GM18517 (cell line): ENCODE measurements around the gene C5orf22.
"Not testable (repeated sequence)": the region's sequence is repeated elsewhere in the genome, so short reads cannot be mapped to it uniquely, and the experiment has no call there.

ENCODE experiments used
- ATAC-seq: cut with Tn5 transposase; IDR thresholded peaks from one replicate; pipeline ENCODE4 v1.9.1; 2021; ENCODE audit warnings: mild to moderate bottlenecking, moderate library complexity; ENCODE audit not compliant: unreplicated experiment

The C5orf22 gene

DNA sequence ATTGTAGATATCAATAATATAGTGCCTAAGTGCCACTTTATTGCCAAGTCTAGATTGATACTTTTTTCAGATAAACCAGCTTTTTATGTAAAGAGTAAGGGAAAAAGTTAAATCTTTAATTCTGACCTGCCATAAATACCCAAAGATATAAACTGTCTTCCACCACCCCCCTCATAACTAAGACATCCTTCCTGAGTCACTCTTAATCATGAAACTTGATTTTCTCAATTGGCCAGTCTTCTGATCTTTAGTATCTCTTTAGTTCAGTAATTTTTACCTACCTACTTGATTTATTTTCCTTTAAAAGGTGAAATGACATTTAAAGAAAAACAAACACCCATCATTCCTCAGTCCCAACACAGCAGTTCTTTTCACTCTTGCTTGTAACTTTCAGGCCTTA lies 21.8 kb downstream of the C5orf22 start:
- no peak for ATAC-seq

DNA sequence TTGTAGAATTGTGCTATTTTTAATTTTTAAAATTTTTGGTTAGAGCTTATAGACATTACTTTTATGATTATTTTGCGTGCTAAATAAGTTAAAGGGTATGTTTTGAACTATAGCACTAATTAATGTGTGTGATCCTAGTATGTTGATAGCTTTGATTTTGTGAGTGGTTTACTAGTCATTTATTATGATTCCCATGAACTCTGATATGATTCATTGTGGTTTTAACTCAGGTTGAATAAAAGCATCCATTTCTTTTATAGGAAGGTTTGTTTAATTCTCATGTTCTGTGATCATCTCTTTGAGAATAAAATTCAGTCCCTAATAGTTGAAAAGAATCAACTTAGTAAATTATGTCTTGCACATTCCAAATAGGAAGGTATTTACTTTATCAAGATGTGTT lies 22.5 kb downstream of the C5orf22 start:
- ATAC-seq, result no peak

DNA sequence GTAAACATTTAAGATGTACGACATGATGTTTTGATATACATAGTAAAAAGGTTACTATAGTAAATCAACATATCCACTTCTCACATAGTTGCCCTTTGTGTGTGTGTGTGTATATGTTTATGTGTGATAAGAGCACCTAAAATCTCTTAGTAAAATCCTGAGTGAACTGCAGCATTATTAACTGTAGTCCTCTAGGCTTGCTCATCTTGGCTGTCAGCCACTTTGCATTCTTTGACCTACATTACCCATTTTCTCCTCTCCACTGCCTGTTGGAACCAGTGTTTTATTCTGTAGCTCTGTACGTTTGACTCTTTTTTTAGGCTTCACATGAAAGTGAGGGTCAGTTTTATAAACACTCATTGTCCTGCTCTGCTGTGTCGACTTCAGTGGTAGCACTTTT lies 24.4 kb downstream of the C5orf22 start:
- no peak for ATAC-seq

DNA sequence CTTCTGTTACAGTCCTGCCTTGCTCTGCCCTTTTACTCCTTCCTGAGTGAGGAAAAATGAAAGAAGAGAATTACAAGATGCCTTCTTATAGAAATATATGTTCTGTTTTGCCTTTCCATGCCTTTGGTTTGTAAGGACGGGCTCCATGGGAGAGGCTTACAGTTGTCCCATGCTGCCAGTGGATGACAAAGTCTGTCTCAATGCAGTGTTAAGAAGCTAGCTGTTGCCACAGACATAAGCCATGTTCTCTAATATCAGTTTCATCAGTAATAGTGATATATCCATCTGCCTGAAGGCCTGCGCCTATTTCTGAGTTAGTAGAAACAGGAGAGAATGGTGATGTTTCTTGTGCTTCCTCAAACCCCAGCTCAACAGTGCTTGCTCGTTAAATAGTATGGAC lies 27.8 kb downstream of the C5orf22 start:
- ATAC-seq, result no peak

DNA sequence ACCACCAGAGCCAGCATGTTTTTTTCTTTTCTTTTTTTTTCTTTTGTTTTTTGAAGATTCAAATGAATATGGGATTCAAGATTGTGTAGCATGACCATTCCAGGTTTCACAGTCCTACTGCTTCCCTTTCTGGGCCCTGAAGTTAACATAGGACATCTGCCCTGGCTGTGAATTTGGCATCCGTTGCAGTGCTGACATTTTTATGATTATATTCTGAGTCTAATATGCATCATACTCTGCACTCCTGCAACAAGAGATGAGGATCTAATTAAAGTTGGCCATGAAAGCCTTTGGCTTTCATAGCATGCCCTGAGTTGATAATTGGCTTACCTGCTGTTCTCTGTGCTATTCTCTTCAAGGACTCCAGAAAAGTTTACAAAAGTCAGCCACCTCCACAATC lies 29.8 kb downstream of the C5orf22 start:
- ATAC-seq, result no peak

DNA sequence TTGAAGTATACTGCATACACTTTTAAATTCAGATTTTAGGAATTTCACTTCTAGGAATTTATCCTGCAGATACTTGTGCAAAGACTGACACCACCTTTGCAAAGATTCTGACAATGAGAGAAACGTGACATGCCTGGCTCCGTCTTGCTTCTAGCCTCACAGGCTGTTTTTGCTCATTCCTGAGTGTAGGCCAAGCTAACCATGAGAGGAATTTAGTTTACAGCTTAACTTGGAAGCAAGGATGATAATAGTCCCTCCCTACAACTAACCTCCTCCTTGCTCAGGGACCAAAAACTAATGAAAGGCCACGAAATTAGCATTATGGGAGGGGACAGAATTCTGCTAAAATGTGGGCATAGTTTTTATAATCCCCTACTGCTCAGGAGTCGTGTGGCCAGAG lies 31.1 kb downstream of the C5orf22 start:
- no peak for ATAC-seq

DNA sequence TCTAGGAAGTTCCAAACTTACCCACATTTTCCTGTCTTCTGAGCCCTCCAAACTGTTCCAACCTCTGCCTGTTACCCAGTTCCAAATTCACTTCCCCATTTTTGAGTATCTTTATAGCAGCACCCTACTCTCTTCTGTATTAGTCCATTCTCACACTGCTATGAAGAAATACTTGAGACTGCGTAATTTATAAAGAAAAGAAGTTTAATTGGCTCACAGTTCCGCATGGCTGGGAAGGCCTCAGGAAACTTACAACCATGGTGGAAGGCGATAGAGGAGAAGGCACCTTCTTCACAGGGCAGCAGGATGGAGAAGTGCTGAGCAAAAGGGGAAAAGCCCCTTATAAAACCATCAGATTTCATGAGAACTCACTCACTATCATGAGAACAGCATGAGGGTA lies 34.3 kb downstream of the C5orf22 start:
- not testable (repeated sequence) for ATAC-seq

DNA sequence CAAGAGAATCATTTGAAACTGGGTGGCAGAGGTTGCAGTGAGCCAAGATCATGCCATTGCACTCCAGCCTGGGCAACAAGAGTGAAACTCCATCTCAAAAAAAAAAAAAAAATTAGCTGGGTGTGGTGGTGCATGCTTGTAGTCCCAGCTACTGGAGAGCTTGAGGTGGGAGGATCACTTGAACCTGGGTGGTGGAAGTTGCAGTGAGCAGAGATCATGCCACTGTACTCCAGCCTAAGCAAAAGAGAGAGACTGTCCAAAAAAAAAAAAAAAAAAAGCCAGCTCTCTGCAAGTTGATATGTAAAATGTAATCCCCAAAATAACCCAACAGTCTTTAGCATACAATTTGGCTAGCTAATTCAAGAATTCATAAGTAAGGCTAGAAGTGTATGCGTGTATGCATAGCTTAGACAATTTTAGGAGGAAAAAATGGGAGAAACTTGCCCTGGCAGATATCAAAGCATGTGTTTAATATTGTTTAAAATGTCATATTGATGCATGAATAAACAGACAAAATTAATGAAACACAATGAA lies 36.3 kb downstream of the C5orf22 start:
- no peak for ATAC-seq

DNA sequence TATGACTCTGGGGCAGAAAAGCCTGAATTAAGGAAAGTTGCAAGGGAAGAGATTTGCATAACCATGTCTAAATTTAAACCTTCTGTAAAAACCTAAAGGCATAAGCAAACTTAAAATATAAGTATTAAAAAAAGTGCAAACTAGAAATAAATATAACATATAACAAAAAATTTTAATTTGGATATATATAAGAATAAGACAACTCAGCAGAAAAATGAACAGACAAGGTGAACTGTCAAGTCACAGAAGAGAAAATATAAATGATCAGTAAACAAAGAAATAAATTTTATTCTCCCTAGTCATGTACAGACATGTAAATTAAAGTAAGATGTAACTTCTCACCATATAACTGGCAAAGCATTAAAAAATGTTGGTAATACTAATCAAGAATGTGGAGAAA lies 37.0 kb downstream of the C5orf22 start:
- no peak for ATAC-seq

DNA sequence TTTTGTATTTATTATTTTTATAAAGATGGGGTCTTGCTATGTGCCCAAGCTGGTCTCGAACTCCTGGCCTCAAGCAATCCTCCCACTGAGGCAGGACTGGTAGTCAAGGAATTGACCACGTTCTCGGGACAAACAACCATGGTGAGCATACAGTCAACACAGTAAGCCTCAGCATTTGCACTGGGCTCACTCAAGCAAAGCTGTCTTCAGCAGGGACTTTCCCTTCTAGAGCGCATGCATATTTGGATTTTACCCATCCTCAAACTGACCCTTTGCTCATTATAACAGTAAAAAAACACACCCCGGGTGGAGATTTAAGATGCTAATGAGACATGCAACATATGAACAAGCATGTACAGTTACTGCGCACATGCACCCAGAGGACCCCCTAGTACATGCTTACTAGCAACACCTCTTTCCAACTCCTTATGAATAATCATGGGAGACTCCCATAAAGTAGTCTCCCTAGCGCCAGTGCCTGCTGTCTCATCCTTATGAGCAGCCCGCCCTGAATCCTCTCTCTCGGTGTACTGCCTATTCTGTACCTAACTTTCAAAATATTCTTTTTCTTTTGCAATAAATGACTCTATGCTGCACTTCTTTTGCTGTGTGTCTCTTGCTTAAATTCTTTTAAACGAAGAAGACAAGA lies 41.5 kb downstream of the C5orf22 start:
- no peak for ATAC-seq

DNA sequence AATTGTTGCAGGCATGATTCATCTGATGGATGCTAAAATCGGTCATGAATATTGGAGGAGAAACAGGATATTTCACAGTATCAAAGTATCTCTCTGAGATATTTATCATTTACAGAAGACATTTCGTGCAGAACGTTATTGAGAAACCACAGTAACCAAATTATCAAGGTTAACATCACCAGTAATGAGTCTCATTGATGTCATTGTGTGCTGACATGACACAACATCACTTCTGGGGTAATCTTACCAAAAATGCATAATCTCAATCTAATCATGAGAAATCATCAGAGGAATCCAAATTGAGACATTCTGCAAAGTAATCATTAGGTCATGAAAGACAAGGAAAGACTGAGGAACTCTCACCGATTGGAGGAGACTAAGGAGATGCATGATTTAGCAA lies 42.7 kb downstream of the C5orf22 start:
- ATAC-seq, result no peak

DNA sequence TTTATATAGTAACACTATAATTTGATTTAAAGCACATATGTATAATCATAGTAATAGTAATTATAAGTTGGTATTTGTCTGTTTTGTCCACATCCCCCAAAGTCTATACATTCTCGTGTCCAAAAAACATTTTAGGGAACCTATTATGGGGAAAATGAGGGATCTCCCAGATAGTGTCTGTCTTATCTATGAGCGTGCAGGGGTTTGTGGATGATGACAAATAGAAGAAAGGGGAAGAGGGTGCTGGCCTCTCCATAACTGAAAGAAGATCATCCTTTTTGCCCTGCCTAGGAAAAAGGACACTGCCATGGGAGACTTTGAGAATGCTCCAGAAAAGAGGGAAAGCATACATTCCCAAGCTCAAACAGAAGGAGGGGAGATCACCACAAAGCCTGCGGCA lies 45.3 kb downstream of the C5orf22 start:
- ATAC-seq, result no peak

DNA sequence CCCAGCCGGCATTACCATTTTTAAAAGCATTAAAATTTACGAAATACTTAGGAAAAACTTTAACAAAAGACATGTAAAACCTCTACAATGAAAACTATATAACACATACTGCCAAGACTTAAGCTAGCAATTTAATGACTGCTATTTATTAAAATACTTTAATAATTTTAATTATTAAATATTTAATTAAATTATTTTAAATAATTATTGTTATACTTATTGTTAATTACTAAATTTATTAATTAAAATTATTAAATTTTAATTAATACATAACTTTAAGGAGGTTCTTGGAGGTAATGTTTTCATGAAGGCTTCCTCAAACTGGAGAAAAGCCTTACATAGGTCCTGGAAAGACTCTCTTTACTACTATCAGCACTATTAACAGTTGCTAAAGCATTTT lies 47.5 kb downstream of the C5orf22 start:
- no peak for ATAC-seq

DNA sequence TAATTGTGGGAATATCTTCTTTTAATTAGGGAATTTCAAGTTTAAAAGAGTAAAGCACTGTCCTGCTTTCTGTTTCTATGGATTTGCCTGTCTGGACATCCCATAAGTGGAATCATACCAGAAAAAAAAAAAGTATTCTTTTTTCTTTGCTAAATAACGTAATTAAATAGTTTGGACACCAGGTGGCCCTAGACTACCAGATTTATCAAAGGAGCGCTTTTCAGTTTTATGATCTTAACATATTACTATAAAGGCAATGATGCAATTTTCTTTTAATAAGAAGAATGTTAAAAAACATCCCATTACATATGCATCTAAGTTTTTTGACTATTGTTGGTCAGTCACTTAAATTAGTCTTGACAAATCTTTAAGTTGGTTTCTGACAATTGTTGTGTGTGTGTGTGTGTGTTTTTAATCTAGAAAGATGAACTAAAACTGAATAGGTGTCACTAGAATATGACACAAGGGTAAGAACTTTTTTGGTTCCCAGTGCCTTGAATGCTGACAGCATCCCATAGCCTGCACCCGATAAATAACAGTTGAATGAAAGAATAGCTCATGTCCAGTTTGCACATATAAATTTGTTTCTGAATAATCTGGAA lies 49.5 kb downstream of the C5orf22 start:
- no peak for ATAC-seq

DNA sequence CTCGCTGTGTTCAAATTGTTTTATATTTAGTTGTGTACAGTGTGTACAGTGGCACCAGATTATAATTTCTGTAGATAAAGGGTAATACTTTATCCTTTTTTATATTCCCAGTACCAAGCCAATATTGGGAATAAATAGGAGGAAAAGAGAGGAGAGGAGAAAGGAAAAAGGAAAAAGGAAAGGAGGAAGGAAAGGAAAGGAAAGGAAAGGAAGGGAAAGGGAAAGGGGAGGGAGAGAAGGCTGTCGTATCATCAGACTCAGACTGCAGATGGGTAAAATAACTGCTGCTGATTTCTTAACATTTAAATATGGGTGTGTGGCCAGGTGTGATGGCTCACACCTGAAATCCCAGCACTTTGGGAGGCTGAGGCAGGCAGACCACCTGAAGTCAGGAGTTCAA lies 51.0 kb downstream of the C5orf22 start:
- ATAC-seq, result no peak

DNA sequence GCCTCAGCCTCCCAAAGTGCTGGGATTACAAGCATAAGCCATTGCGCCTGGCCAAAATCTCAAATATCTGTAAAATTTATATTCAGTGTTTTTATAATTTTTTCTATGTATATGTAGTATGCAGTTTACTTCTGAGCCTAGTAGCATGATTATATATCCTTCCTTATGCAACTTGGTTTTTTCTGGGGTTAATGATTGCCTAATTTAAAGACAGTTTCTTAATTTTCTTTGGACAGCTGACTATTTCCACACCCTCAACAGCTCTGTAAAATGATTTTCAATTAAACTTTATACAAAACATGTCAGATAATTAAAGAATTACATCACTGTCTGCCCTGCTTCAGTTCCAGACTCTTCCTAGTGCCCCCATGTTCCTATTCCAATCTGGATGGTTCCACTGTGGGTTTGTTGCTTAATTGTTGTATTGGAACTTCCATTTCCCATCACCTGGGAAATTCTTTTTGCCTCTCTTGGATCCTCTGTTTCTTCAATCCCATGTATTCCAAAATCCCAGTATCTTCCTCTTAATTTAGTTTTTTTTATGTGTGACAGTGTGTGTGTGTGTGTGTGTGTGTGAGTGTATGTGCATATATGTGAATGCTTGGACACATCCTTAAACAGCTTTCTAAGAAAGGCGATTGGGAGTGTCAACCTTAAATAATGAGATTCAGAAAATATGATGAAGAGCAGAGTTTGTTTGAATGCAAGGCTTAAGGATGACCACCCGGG lies 53.2 kb downstream of the C5orf22 start:
- no peak for ATAC-seq

DNA sequence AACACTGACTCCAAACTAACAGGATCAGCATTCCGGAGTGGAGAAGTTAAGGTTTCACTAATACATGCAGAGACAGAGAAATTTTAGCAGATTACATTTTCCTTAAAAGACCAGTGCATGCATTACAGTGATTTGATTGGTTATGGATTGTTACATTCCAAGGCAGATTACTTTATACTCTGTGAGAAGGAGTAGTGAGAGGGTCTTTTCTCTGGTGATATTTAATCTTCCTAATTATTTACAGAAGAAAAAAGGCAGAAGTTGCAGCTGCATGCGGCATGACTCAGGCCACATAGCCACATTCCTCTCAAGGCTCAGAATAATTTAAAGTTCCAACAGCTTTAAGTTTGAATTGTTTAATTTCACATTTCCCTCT lies 53.8 kb downstream of the C5orf22 start:
- ATAC-seq, result no peak

DNA sequence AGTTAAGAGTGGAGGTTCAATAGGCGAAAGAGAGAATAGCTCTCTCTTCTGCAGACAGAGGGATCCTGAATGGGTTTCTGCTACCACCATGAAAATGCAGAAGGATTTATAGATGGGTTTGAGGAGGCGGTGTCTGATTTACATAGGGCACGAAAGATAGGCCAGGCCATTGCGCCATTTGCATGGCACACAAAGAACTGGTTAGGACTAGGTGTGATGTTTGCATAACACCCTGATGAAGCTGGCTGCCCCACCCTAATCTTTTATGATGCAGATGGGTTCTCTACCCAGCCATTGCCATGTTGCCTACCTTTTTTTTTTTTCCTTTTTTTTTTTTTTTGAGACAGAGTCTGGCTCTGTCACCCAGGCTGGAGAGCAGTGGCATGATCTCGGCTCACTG lies 55.4 kb downstream of the C5orf22 start:
- no peak for ATAC-seq

DNA sequence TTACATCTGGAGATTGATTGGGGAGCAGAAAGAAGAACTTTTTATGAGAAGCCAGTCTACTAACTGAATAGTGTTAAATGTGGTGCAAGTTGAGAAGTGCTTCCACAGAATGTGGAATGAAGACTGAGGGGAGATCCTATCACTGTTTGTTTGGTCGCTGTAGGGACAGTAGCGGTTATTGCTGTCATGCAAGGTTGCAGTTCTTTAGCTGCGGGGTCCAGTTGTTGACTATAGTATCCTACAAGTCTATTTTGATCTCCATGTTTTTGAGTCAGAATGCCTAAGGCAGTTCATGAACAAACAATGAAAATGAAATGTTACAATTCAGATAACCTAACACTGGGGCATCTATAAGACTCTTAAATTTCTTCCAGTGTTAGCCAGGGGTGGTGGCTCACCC lies 61.6 kb downstream of the C5orf22 start:
- no peak for ATAC-seq

DNA sequence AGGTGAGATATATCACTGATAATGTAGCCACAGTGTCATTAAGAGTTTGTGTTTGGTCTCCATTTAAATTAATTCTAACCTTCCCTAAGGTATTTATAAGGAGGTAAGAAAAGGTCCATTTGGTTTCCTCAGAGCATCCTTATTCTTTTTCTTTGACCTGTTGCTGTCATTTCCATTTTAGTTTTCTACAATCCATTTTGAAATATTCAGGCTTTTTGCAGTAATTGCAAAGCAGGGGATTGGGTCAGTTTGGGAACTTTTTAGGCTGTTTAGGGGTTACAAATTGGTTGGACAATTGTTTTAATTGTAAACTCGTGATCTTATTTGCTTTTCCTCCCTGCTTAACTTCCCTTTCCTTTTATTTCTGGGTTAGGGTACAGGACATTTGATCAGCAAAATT lies 64.3 kb downstream of the C5orf22 start:
- ATAC-seq, result no peak

DNA sequence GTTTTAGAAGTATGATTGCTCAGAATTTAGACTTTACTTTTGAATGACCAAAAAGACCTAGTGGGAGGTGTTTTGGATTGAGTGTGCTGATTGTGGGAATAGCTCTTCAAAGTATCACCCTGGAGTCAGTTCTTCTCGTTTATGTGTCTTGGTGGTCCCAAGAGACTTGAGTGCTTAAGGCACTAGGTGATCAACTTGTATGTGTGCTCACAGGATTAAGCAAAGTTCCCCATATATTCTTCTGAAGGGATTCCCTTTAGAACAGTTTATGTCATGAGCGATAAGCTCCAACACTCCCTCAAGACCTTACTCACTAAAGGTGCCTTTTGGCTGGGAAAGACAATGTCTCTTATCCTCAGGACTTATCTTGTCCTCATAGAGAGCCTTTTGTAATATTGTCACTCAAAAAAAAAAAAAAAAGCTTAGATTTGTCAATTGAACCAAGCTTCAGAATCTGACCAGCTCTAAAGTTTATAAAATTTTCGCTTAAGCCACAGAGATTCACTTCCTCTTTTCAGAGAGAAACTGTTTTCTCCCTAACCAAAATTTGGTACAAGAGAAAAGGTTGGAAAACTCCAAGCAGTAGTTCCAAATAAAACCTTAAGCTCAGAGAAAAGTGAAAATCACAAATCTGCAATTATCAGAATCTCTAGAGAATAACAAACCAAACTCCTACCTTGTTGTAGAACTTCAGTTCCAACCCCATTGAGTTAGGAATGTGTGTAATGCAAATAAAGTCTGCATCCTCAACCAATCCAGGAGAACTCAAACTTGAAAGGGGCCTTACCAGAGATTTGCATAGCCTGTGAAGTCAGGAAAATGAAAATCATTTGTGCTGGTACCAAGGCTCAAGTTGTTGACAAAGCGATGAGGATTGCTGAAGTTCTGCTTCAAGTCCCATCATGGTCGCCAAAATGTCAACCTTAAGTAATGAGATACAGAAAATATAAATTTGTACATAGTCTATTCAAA lies 66.8 kb downstream of the C5orf22 start:
- ATAC-seq, result no peak
